Spinal cord (tissue), 10 donors: Measurements from ENCODE around the gene LAMC1. TPM values are rescaled to one million over a fixed set of nuclear protein-coding genes. Genes with fewer than 3 reads are reported as not detected.

Experiments
- DNase-seq, 6 donors: peaks; one replicate each; pipeline versions ENCODE4 v3.0.0 to v3.0.0-alpha.2; 2013 to 2015; ENCODE audit warnings: low spot score in 6 of 6, low read depth in 4 of 6
- H3K27ac ChIP-seq: one replicate; pipeline ENCODE4 v1.5.1; 2013; ENCODE audit warnings: low read depth, low read length, control low read depth
- H3K27me3 ChIP-seq: one replicate; pipeline ENCODE4 v1.6.1; 2013; ENCODE audit warnings: low read length; ENCODE audit not compliant: control insufficient read depth, insufficient read depth
- H3K36me3 ChIP-seq: one replicate; pipeline ENCODE4 v1.6.1; 2013; ENCODE audit warnings: low read length; ENCODE audit not compliant: control insufficient read depth, insufficient read depth
- H3K4me1 ChIP-seq: one replicate; pipeline ENCODE4 v1.6.1; 2013; ENCODE audit warnings: low read length; ENCODE audit not compliant: control insufficient read depth, insufficient read depth
- H3K4me3 ChIP-seq: one replicate; pipeline ENCODE4 v1.5.1; 2013; ENCODE audit warnings: low read depth, low read length, control low read depth
- H3K9me3 ChIP-seq: one replicate; pipeline ENCODE4 v1.6.1; 2013; ENCODE audit warnings: low read length; ENCODE audit not compliant: control insufficient read depth, insufficient read depth
- WGBS: methylation state at CpG from one replicate; pipeline ENCODE4 v1.1.5; 2013; ENCODE audit warnings: missing lambda C conversion rate; ENCODE audit not compliant: insufficient coverage; 5-methylcytosine and 5-hydroxymethylcytosine counted together
- polyA plus RNA-seq, 2 donors: library from polyadenylated mRNA; unstranded; fragments of 120-200 nt; gene quantifications; one replicate each; pipeline ENCODE4 v1.2.1, GENCODE V29; 2013; ENCODE audit not compliant: insufficient read length in 2 of 2
- total RNA-seq, 2 donors: library from RNA; depleted of rRNA in 1 of 2; stranded (reverse); fragments of 120-200 nt in 1 of 2; fragments of >200 nt in 1 of 2; gene quantifications; one replicate each; pipeline versions ENCODE4 v1.2.3 to v1.2.4, GENCODE V29; 2013 to 2014
- donor health status: healthy.

LAMC1 gene
- total and polyA plus RNA-seq, 4 donors, result 47.5 to 174 (median 120) TPM

GRCh38 chr1:183089025-183089639, 65.9 kb downstream of the LAMC1 start:
- Histone ChIP-seq H3K36me3 (no peaks in the 10 kb centered on the region), H3K27me3 (no peaks in the 10 kb centered on the region), H3K9me3 (no peaks in the 10 kb centered on the region), H3K4me1 (peaks cover 3% of the 10 kb centered on the region), H3K27ac (peak overlapping the region; percentile 72), H3K4me3 (no peak overlapping the region)
- 83% methylated on average over 1 of the region's 3 CpGs for WGBS
- no peak for DNase-seq

DNA sequence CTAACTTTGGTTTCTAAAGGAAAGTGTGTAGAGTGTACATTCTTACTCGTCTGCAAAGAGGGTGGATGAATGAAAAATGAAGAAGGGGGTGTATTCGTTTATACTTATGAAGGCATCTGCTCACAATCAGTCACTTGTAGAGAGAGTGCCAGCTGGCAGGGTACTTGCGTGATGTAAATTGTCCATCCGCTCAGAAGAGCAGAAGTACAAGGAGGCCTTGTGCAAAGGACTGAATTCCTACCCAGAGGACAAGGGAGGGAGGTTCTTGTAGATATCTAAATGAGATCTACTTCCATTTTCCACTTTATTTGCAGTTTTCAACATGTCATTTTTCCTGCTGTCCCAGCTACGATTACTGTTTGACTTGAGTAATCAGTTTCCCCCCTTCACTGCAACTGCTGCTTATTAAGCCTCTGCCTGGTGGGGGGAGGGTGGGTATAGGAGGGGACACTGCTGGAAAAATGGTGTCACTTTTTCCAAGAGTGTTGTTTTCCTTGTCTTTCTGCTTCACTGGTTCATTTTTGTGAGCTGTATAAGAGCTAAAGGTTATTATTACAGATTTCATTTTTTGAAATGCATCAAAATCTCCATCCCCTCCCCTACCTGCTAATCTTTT, 67.3 kb downstream of the LAMC1 start:
- Histone ChIP-seq H3K36me3 (no peaks in the 10 kb centered on the region), H3K27me3 (no peaks in the 10 kb centered on the region), H3K4me3 (no peak overlapping the region), H3K4me1 (peaks cover 3% of the 10 kb centered on the region), H3K9me3 (no peaks in the 10 kb centered on the region), H3K27ac (peak overlapping the region; percentile 72)
- DNase-seq, result peak in 3 of 6 donors; percentile 37 to 84 (median 58)
- 27% methylated on average over 2 of the region's 5 CpGs for WGBS

- H3K27ac ChIP-seq, result peak overlapping the region; percentile 72
- H3K4me3 ChIP-seq, result no peak overlapping the region
- no peaks in the 10 kb centered on the region for H3K27me3 ChIP-seq
- H3K36me3 ChIP-seq, result no peaks in the 10 kb centered on the region
- DNase-seq, result no peak
- H3K4me1 ChIP-seq, result peaks cover 3% of the 10 kb centered on the region
- no CpG with 5 or more reads among the region's 2 CpGs for WGBS
- no peaks in the 10 kb centered on the region for H3K9me3 ChIP-seq
Observed at GRCh38 chr1:183091181-183091580, 68.0 kb downstream of the LAMC1 start.

GRCh38 chr1:183092350-183092749, 69.1 kb downstream of the LAMC1 start:
- H3K9me3 ChIP-seq, result no peaks in the 10 kb centered on the region
- no peaks in the 10 kb centered on the region for H3K36me3 ChIP-seq
- peak overlapping the region; percentile 72 for H3K27ac ChIP-seq
- no peak overlapping the region for H3K4me3 ChIP-seq
- DNase-seq, result no peak
- no CpG with 5 or more reads among the region's 2 CpGs for WGBS
- peaks cover 3% of the 10 kb centered on the region for H3K4me1 ChIP-seq
- no peaks in the 10 kb centered on the region for H3K27me3 ChIP-seq

DNA sequence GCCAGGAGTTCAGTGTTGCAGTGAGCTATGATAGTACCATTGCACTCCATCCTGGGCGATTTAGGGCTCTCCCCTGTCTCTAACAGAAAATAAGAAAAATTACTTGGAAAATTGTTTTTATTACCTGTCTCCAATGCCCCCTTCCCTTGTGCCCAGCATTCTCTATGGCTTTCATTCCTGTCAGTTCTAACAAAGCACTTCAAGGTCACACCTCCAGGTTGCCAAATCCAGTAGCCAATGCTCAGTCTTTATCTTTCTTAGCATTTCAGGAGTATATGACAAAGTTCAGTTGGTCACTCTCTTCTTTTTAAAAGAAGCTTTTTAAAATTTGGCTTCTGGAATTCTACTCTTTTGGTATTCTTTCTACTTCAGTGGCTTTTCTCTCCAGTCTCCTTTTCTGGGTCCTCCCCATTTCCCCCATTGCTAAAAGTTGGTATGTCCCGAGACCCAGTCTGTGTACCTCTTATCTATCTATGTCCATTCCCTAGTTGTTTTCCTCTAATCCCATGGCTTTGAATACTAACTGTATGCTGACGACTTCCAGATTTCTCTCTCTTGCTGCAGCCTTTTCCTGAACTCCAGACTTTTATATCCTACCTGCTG, 69.9 kb downstream of the LAMC1 start:
- Histone ChIP-seq H3K4me1 (peaks cover 3% of the 10 kb centered on the region), H3K9me3 (no peaks in the 10 kb centered on the region), H3K4me3 (no peak overlapping the region), H3K27ac (no peak overlapping the region), H3K36me3 (no peaks in the 10 kb centered on the region), H3K27me3 (no peaks in the 10 kb centered on the region)
- no peak for DNase-seq
- WGBS, result 100% methylated on average over 1 of the region's 3 CpGs

DNA sequence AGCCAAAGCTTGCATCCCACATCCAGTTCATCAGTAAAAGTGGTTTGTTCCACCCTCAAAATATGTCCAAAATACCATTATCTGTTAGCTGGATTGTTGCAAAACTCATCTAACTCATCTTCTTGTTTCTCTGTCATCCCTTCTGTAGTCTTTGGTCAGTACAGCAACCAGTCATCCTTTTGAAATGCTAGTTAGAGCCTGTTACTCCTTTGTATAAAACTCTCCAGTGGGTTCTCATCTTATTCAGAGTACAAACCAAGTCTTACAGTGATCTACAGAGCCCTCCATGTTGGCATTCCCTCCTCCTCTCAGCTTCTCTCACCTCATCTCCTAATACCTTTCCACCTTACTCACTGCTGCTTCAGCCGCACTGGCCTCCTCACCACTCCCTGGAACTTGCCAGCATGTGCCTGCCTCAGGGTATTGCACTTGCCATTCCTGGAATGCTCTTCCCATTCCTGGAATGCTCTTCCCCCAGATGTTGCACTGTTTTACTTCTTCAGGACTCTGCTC, 70.6 kb downstream of the LAMC1 start:
- H3K36me3 ChIP-seq, result no peaks in the 10 kb centered on the region
- H3K4me3 ChIP-seq, result no peak overlapping the region
- no peak for DNase-seq
- no peaks in the 10 kb centered on the region for H3K9me3 ChIP-seq
- peaks cover 3% of the 10 kb centered on the region for H3K4me1 ChIP-seq
- H3K27ac ChIP-seq, result no peak overlapping the region
- H3K27me3 ChIP-seq, result no peaks in the 10 kb centered on the region
- 100% methylated on average over 1 of the region's 1 CpG for WGBS

- no peak for DNase-seq
- no peaks in the 10 kb centered on the region for H3K9me3 ChIP-seq
- peaks cover 3% of the 10 kb centered on the region for H3K4me1 ChIP-seq
- 80% methylated on average over 2 of the region's 2 CpGs for WGBS
- H3K4me3 ChIP-seq, result no peak overlapping the region
- H3K27ac ChIP-seq, result no peak overlapping the region
- H3K27me3 ChIP-seq, result no peaks in the 10 kb centered on the region
- H3K36me3 ChIP-seq, result no peaks in the 10 kb centered on the region
Observed at GRCh38 chr1:183094351-183094750, 71.1 kb downstream of the LAMC1 start.

- Histone ChIP-seq H3K27ac (peak overlapping the region; percentile 90), H3K9me3 (no peaks in the 10 kb centered on the region), H3K27me3 (no peaks in the 10 kb centered on the region), H3K36me3 (no peaks in the 10 kb centered on the region), H3K4me3 (no peak overlapping the region), H3K4me1 (peaks cover 4% of the 10 kb centered on the region)
- DNase-seq, result no peak
- no CpG with 5 or more reads among the region's 2 CpGs for WGBS
Observed at GRCh38 chr1:183096351-183096750, 73.1 kb downstream of the LAMC1 start.

DNA sequence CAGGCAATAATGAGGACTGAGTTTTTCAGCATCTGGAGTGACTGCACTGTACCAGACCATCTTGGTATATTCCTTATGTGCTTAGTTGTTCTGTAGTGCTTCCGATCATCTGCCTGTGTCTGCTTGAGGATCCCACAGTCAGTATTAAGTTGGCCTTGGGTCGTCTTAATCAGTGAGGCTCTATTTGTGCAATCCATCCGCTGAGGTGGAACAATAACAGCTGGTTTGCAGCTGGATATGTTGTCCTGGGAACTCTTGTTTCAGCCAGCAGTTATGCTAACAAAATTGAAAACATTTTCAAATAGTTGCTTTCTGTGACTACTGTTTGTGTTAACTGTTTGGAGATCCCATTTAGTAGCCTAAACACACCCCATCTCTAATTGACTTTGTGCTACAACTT, 73.7 kb downstream of the LAMC1 start:
- Histone ChIP-seq H3K27me3 (no peaks in the 10 kb centered on the region), H3K36me3 (no peaks in the 10 kb centered on the region), H3K27ac (peak overlapping the region; percentile 90), H3K4me3 (peak overlapping the region; percentile 12), H3K9me3 (no peaks in the 10 kb centered on the region), H3K4me1 (peaks cover 6% of the 10 kb centered on the region)
- DNase-seq, result peak in 2 of 6 donors; percentile 22 to 37
- 52% methylated on average over 2 of the region's 3 CpGs for WGBS
